Lung microvascular endothelial cell (primary cell): ENCODE results near the gene PRR12. TPM values are rescaled to one million over a fixed set of nuclear protein-coding genes. Genes with fewer than 3 reads are reported as not detected.

Experiments
- DNase-seq, 2 donors: peaks; one replicate each; pipeline versions ENCODE4 v3.0.0 to v3.0.0-alpha.2; 2010; ENCODE audit warnings: low read depth in 2 of 2
- total RNA-seq: library from RNA; depleted of rRNA; stranded (reverse); fragments of >200 nt; gene quantifications from 2 replicates; pipeline ENCODE4 v1.2.1, GENCODE V29; 2014

The PRR12 gene
- total RNA-seq, 1 donor from 2014 or later = 2.0 TPM

DNA sequence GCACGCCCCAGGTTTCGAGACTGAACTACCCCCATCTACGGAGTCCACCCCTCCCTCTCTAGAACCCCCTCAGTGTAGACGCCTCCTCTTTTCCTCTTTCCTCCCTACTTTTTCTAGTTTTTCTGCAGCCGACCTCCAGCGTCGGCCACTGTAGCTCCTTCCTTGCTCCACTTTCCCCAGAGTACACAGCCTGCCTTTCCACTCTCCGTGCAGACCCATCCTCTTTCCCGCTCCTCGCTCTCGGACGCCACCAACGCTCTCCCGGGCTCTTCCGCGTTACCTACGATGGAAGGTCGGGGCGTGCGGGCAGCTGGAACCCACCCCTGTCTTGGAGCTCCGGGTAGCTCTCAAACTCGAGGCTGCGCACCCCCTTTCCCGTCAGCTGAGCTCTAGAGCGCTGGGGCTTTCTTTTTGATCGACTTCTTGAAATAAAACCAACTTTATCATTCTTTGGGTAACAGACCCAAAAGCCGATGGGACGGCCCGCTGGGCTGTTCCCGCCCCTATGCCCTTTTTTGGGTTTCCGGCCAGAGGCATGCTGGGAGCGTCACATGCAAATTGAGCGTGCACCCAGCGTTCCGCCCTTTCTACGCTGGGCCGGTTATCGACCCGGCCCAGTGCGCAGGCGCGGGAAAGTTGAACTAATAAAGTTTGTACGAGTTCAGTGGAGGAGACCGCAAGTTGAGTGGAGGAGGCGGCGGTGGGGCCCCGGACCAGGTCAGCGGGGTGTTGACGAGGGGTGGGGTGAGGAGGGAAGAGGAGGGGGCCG lies 74.6 kb downstream of the PRR12 start, which contains the start of the genes BCL2L12 and IRF3:
Gene BCL2L12, plus strand, starts transcription at position 583 of the 769 bp plus-strand sequence. CDS start 760 bp downstream, outside the sequence.
Gene IRF3, minus strand, starts transcription at position 507 of the 769 bp plus-strand sequence. CDS start 1,019 bp downstream, outside the sequence.
- DNase-seq = peak; percentile 97

DNA sequence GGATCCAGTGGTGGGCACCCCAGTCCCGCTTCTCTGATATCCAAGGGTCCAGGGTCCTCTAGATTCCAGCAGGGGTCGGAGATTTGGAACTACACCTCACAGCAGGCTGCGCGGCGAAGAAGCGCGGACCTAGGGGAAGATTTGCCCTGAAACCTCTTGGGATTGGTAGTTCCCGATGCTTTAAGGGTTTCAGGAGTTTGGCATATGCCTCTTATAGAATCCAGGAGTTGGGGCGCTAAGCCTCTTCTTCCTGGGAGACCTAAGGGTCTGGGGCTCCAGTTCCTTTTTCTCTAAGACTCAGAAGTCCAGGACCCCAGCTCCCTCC lies 75.1 kb downstream of the PRR12 start:
- DNase-seq = no peak

DNA sequence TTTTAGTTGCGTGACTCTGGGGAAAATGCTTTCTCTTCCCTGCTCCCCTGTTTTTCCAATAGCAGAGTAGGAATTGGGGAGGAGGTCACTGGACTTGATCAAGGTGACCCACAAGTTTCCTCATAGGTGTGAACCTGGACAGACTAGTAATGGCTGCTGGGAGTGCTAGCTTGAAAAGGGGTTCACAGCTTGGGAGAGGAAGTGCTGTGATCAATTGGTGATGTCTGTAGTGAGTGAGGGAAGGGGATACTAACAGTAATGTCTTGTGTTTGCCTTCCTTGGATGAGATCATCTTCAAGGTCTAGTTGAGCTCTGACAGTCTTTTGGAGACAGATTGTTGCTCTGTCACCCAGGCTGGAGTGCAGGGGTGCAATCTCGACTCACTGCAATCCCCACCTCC lies 76.5 kb downstream of the PRR12 start:
- DNase-seq = no peak

DNA sequence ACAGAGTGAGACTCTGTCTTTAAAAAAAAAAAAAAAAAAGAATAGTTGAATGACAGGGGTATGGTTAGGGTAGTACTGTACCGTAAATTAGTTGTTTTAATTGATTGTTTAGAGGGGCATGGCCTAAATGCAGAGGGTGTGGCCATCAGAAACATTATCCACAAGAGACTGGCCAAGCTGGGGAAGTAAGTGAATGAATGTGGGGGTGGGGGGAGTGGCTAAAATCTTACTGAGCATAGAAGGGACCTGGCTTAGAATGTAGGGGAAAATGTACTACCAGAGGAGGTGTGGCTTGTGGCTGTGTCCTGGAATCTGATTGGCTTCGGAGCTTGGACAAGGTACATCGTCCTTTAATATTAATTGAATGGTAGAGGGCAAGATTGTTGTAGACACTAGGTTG lies 78.5 kb downstream of the PRR12 start:
- DNase-seq = no peak

DNA sequence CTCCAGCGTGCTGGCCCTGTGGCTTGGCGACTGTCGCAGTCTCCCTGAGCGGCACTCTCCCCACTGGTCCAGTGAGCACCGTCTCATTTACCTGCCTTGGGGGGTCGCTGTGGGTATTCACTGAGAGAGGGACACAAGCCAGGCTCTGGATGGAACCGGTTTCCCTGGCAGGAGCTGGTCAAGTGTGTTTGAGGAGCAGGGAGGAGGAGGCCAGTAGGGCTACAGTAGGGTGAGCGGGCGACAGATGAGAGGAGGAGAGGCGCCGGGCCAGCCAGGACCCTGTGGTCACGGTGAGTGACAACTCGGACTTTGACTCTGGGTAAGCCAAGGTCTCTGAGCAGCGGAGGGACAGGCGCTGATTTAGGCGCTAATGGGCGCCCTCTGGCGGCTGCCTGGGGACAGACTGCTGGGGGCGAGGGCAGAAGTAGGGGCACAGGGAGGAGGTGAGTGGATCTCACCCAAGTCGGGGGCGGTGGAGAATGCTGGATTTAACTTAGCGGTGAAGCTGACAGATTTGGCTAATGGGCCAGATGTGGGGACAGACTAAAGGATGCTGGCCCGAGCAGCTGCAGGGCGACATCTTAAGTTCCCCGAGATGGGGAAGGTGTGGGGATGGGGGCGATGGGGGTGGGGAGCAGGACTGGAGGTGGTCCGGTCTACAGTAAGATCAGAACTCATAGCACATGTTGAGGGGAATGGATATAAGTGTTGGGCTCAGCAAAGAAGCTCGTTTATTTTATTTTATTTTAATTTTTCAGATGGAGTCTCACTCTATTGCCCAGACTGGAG lies 81.3 kb downstream of the PRR12 start:
- DNase-seq = peak; percentile 78 to 87

Other genes with a start within 250 kb of the PRR12 start
- 51.4 and 57.1 TPM in 2 replicates for gene TEAD2, start 228.8 kb upstream of the PRR12 start, total RNA-seq
- gene DKKL1, start 227.3 kb upstream of the PRR12 start, total RNA-seq = 0.22 and 0.40 TPM in 2 replicates
- not detected in 2 replicates for gene KASH5, start 202.9 kb upstream of the PRR12 start, total RNA-seq
- gene PTH2, start 167.7 kb upstream of the PRR12 start, total RNA-seq = not detected in 2 replicates
- gene GFY, start 165.8 kb upstream of the PRR12 start, total RNA-seq = not detected in 2 replicates
- gene SLC17A7, start 149.7 kb upstream of the PRR12 start, total RNA-seq = under 0.01 and 0.20 TPM in 2 replicates
- 115 and 140 TPM in 2 replicates for gene PIH1D1, start 139.4 kb upstream of the PRR12 start, total RNA-seq
- 32.3 and 49.6 TPM in 2 replicates for gene ALDH16A1, start 138.0 kb upstream of the PRR12 start, total RNA-seq
- 0.79 and 0.87 TPM in 2 replicates for gene FLT3LG, start 117.0 kb upstream of the PRR12 start, total RNA-seq
- 3,685 and 3,947 TPM in 2 replicates for gene RPL13A, start 103.6 kb upstream of the PRR12 start, total RNA-seq
- gene RPS11, start 94.7 kb upstream of the PRR12 start, total RNA-seq = 2,677 and 3,620 TPM in 2 replicates
- 72.6 and 193 TPM in 2 replicates for gene FCGRT, start 78.5 kb upstream of the PRR12 start, total RNA-seq
- gene RCN3, start 63.2 kb upstream of the PRR12 start, total RNA-seq = 6.3 and 13.3 TPM in 2 replicates
- 87.6 and 105 TPM in 2 replicates for gene NOSIP, start 10.6 kb upstream of the PRR12 start, total RNA-seq
- gene PRRG2, start 9.9 kb upstream of the PRR12 start, total RNA-seq = 4.6 and 12.5 TPM in 2 replicates
- 18.1 and 18.3 TPM in 2 replicates for gene RRAS, start 49.0 kb downstream of the PRR12 start, total RNA-seq
- 5.0 and 6.3 TPM in 2 replicates for gene SCAF1, start 51.0 kb downstream of the PRR12 start, total RNA-seq
- 26.8 and 43.1 TPM in 2 replicates for gene IRF3, start 74.7 kb downstream of the PRR12 start, total RNA-seq
- 3.4 and 4.8 TPM in 2 replicates for gene BCL2L12, start 74.8 kb downstream of the PRR12 start, total RNA-seq
- gene PRMT1, start 86.1 kb downstream of the PRR12 start, total RNA-seq = 257 and 308 TPM in 2 replicates
- 0.22 and 0.40 TPM in 2 replicates for gene ADM5, start 98.4 kb downstream of the PRR12 start, total RNA-seq
- gene CPT1C, start 99.9 kb downstream of the PRR12 start, total RNA-seq = 14.1 and 14.4 TPM in 2 replicates
- gene TSKS, start 172.1 kb downstream of the PRR12 start, total RNA-seq = under 0.01 TPM in 2 replicates
- 37.1 and 41.6 TPM in 2 replicates for gene AP2A1, start 175.8 kb downstream of the PRR12 start, total RNA-seq
- gene FUZ, start 222.1 kb downstream of the PRR12 start, total RNA-seq = 11.6 and 14.3 TPM in 2 replicates
- gene MED25, start 227.1 kb downstream of the PRR12 start, total RNA-seq = 7.6 and 9.9 TPM in 2 replicates